ENCODE measurements around the gene STK32C. TPM values are rescaled to one million over a fixed set of nuclear protein-coding genes. Genes with fewer than 3 reads are reported as not detected.

Gene STK32C
- total RNA-seq, 4 donors from 2014 or later: 1.3 to 5.6 (median 4.7) TPM

DNA sequence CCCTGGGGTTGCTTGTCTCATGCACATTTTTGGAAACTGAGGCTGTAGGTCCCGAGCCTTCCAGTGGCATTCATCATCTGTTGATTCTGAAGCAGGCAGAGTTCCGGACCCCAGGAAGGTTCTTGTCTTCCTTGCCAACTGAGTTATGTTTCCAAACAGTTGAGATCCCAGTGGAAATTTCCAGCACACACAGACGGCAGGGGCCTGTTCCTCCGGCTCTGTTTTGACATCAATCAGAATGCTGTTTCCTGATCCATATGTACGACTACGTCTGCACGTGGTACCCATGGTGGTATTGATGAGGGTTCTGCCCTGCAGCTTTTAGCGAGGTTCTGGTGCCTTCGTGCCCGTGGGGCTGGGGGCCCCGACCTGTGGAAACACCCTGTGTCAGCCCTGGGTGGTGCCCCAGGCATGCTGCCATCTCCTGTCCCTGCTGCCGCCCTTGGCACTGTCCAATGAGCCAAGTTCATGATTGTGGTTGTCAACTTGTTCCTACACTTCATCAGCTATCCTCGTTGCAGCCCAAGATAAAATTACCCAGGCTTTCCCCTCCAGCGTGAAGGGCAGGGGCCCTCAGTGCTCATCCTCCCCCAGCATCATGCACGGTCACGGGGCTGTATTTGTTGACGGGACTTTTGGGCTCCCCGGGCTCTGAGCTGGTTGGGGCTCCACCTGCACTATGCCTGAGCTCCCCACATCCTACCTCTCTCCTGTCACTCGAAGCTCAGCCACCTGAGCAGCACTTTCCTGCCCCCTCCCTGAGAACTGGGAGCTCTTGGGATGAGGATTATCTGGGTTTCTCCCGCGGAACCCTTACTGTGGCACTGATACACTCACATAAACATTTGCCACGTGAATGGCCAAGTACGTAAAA, 128.8 kb downstream of the STK32C start:
- no peaks in the 10 kb centered on the region for H3K9me3 ChIP-seq
- H3K27ac ChIP-seq: no peak overlapping the region
- peaks cover 51% of the 10 kb centered on the region for H3K27me3 ChIP-seq
- H3K36me3 ChIP-seq: no peaks in the 10 kb centered on the region
- WGBS: 72% methylated on average over 23 of the region's 23 CpGs
- no peak overlapping the region for H3K4me3 ChIP-seq
- TF ChIP-seq, protein P1, sequence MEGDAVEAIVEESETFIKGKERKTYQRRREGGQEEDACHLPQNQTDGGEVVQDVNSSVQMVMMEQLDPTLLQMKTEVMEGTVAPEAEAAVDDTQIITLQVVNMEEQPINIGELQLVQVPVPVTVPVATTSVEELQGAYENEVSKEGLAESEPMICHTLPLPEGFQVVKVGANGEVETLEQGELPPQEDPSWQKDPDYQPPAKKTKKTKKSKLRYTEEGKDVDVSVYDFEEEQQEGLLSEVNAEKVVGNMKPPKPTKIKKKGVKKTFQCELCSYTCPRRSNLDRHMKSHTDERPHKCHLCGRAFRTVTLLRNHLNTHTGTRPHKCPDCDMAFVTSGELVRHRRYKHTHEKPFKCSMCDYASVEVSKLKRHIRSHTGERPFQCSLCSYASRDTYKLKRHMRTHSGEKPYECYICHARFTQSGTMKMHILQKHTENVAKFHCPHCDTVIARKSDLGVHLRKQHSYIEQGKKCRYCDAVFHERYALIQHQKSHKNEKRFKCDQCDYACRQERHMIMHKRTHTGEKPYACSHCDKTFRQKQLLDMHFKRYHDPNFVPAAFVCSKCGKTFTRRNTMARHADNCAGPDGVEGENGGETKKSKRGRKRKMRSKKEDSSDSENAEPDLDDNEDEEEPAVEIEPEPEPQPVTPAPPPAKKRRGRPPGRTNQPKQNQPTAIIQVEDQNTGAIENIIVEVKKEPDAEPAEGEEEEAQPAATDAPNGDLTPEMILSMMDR (IDR thresholded peaks at IDR 0.05): no peak
- TF ChIP-seq POLR2AphosphoS5 (IDR thresholded peaks at IDR 0.05): no peak
- TF ChIP-seq POLR2A (IDR thresholded peaks at IDR 0.05): no peak
- TF ChIP-seq EP300 (IDR thresholded peaks at IDR 0.05): no peak
- no peaks in the 10 kb centered on the region for H3K4me1 ChIP-seq
- DNase-seq (ENCODE audit: low spot score in 2 of 2): no peak

DNA sequence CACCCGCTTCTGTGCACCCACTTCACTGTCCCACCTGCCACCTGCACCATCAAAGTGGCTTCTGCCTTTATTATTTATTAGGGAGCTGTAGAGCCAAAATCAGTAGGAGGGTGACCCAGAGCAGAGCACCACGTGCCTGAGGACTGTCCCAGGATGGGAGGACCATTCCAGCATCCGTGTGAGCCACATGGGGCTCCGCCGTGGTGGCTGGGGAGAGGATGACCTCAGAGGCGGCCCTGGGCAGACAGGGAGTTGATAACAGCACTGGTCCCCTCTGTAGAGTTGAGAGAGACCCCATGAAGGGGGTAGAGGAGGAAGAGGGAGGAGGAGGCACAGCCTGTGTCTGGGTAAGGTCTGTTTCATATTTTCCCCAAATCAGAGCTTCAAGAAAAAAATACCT, 129.7 kb downstream of the STK32C start:
- TF ChIP-seq EP300 (IDR thresholded peaks at IDR 0.05) (no peak), POLR2AphosphoS5 (IDR thresholded peaks at IDR 0.05) (no peak), POLR2A (IDR thresholded peaks at IDR 0.05) (no peak)
- TF ChIP-seq, protein P1 (IDR thresholded peaks at IDR 0.05): no peak
- no peak overlapping the region for H3K4me3 ChIP-seq
- no peaks in the 10 kb centered on the region for H3K36me3 ChIP-seq
- no peaks in the 10 kb centered on the region for H3K4me1 ChIP-seq
- WGBS: 85% methylated on average over 6 of the region's 6 CpGs
- peaks cover 49% of the 10 kb centered on the region for H3K27me3 ChIP-seq
- H3K27ac ChIP-seq: no peak overlapping the region
- H3K9me3 ChIP-seq: no peaks in the 10 kb centered on the region
- DNase-seq (ENCODE audit: low spot score in 2 of 2): no peak

DNA sequence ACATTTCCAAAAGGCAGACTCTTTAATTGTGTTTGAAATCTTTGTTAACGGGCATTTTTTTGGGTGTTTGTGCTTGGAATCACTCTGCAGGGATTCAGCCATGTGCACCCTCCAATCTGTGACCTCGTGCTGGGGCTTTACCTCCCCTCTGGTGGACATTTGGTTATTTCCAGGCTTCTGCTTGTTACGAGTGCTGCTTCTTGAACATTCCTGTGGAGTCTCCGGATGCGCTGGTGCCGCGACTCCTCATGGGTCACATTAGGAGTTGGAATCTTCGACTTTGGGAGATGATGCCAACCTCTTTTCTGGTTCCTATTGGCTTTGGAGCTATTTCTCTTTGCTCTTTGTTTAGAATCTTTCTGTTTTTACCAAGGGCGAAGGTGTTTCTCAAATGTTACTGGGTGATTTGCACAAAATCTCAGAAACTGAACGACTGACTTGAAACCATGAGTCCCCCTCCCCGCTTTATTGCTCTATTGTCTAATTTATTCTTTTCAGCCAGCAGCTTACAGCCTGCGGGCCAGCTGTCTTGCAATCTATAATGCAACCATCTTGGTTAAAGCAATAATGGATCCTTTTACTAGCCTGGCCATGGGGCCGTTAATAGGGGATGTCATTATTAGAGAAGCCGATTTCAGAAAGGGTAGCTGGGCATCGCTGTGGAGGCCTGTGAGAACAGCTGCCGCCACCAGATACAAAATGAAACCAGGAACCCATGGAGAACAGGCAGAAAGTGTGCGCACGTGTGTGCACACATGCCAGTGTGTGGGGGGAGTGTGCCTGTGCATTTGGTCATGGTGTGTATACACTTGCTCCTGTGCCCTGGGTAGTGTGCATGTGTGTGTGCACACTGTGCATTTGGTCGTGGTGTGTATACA, 130.9 kb downstream of the STK32C start:
- DNase-seq (ENCODE audit: low spot score in 2 of 2): no peak
- Histone ChIP-seq H3K36me3 (no peaks in the 10 kb centered on the region), H3K9me3 (no peaks in the 10 kb centered on the region), H3K27me3 (peaks cover 37% of the 10 kb centered on the region), H3K4me3 (no peak overlapping the region), H3K27ac (no peak overlapping the region), H3K4me1 (no peaks in the 10 kb centered on the region)
- WGBS: 67% methylated on average over 19 of the region's 19 CpGs
- no peak for TF ChIP-seq POLR2AphosphoS5 (IDR thresholded peaks at IDR 0.05)
- TF ChIP-seq POLR2A (IDR thresholded peaks at IDR 0.05): no peak
- TF ChIP-seq, protein P1 (IDR thresholded peaks at IDR 0.05): no peak
- no peak for TF ChIP-seq EP300 (IDR thresholded peaks at IDR 0.05)

DNA sequence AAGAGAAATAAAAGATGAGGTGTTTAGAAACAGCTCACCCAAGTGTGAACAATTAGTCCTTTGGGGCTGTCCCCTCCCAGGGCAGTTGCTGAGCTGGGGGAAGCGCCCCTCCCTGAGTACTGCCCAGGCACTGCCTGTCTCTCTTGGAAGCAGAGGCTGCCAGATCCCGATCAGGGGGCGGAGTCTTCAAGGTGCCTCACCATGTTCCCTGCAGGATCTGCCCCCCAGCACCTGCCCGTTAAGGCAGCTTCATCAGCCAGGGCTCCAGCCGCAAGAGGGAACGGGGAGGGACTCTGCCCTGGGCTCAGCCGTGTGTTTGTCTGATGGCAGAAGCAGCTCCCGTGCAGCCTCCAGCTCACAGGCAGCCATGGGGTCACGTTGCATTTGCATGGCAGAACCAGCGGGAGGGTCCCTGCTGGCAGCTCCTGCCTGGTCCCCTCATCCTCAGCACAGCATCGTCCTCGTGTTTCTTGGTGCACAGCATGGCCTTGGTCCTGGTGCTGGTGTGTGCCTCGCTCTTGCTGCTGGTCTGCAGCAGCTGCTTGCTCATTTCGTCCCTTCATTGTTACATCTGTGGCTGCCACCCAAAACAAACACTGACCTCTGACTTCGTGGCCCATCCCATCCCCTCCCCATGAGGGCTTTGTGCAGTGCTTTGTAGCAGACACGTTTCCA, 131.7 kb downstream of the STK32C start:
- Histone ChIP-seq H3K9me3 (no peaks in the 10 kb centered on the region), H3K36me3 (no peaks in the 10 kb centered on the region), H3K4me1 (no peaks in the 10 kb centered on the region), H3K4me3 (no peak overlapping the region), H3K27ac (no peak overlapping the region), H3K27me3 (peaks cover 37% of the 10 kb centered on the region)
- no peak for DNase-seq (ENCODE audit: low spot score in 2 of 2)
- TF ChIP-seq, protein P1 (IDR thresholded peaks at IDR 0.05): no peak
- TF ChIP-seq POLR2AphosphoS5 (IDR thresholded peaks at IDR 0.05) (no peak), POLR2A (IDR thresholded peaks at IDR 0.05) (no peak), EP300 (IDR thresholded peaks at IDR 0.05) (no peak)
- WGBS: 20% methylated on average over 8 of the region's 16 CpGs

All from suprapubic skin (tissue), 4 donors.